Activated T-cell treated with anti-CD3 and anti-CD28 coated beads for 24 hours (primary cell): Measurements from ENCODE around the gene GTF3C1.

Experiments
- DNase-seq: peaks from one replicate; pipeline ENCODE4 v3.0.0-alpha.2; 2020; ENCODE audit warnings: low read depth

GTF3C1 gene

GRCh38 chr16:27566417-27566816 lies 16.7 kb upstream of the GTF3C1 start:
- no peak for DNase-seq

GRCh38 chr16:27564224-27564623 lies 14.5 kb upstream of the GTF3C1 start:
- DNase-seq, result no peak

- DNase-seq, result no peak
These were observed 11.5 kb upstream of the GTF3C1 start for GRCh38 chr16:27561216-27561615.

GRCh38 chr16:27558932-27559331 lies 9.2 kb upstream of the GTF3C1 start:
- no peak for DNase-seq

GRCh38 chr16:27558434-27558833 lies 8.7 kb upstream of the GTF3C1 start:
- no peak for DNase-seq

GRCh38 chr16:27556471-27556870 lies 6.8 kb upstream of the GTF3C1 start:
- DNase-seq, result no peak

GRCh38 chr16:27551036-27551435 lies 1.3 kb upstream of the GTF3C1 start:
- no peak for DNase-seq

GRCh38 chr16:27550582-27550920 lies 838 bp upstream of the GTF3C1 start:
- no peak for DNase-seq

- no peak for DNase-seq
These were observed 308 bp downstream of the GTF3C1 start for GRCh38 chr16:27549464-27549745.

GRCh38 chr16:27547851-27548250 lies 1.9 kb downstream of the GTF3C1 start:
- DNase-seq, result no peak

GRCh38 chr16:27547134-27547533 lies 2.6 kb downstream of the GTF3C1 start:
- DNase-seq, result no peak

GRCh38 chr16:27544671-27545070 lies 5.0 kb downstream of the GTF3C1 start:
- DNase-seq, result no peak

GRCh38 chr16:27543801-27544200 lies 5.9 kb downstream of the GTF3C1 start:
- no peak for DNase-seq

GRCh38 chr16:27539636-27540035 lies 10.1 kb downstream of the GTF3C1 start:
- no peak for DNase-seq

- no peak for DNase-seq
These were observed 10.6 kb downstream of the GTF3C1 start for GRCh38 chr16:27539120-27539519.

GRCh38 chr16:27538528-27538927 lies 11.2 kb downstream of the GTF3C1 start:
- no peak for DNase-seq

- no peak for DNase-seq
These were observed 15.5 kb downstream of the GTF3C1 start for GRCh38 chr16:27534256-27534655.

- no peak for DNase-seq
These were observed 17.6 kb downstream of the GTF3C1 start for GRCh38 chr16:27531826-27532800.

- DNase-seq, result no peak
These were observed 18.5 kb downstream of the GTF3C1 start for GRCh38 chr16:27531186-27531585.

GRCh38 chr16:27529962-27530361 lies 19.8 kb downstream of the GTF3C1 start:
- no peak for DNase-seq

- no peak for DNase-seq
These were observed 21.4 kb downstream of the GTF3C1 start for GRCh38 chr16:27528294-27528693.

GRCh38 chr16:27526180-27526579 lies 23.5 kb downstream of the GTF3C1 start:
- DNase-seq, result no peak

GRCh38 chr16:27522173-27522707 lies 27.5 kb downstream of the GTF3C1 start:
- DNase-seq, result no peak
